Endothelial cell (in vitro differentiated cells): ENCODE results near the gene TJP1. TPM values are rescaled to one million over a fixed set of nuclear protein-coding genes. Genes with fewer than 3 reads are reported as not detected.

Experiments
- DNase-seq: peaks from one replicate; pipeline ENCODE4 v3.0.0; 2021; ENCODE audit warnings: low spot score
- H3K27ac Mint-ChIP-seq: one replicate; pipeline ENCODE4 v1.8.0; 2021; ENCODE audit warnings: mixed read lengths, inconsistent platforms; ENCODE audit not compliant: unreplicated experiment
- H3K27me3 Mint-ChIP-seq: one replicate; pipeline ENCODE4 v1.8.0; 2021; ENCODE audit warnings: mild to moderate bottlenecking, moderate library complexity, mixed read lengths, inconsistent platforms; ENCODE audit not compliant: unreplicated experiment
- H3K36me3 Mint-ChIP-seq: one replicate; pipeline ENCODE4 v1.8.0; 2021; ENCODE audit warnings: mild to moderate bottlenecking, low read depth, mixed read lengths, inconsistent platforms; ENCODE audit not compliant: unreplicated experiment
- H3K4me1 Mint-ChIP-seq: one replicate; pipeline ENCODE4 v1.8.0; 2021; ENCODE audit warnings: mild to moderate bottlenecking, mixed read lengths, inconsistent platforms; ENCODE audit not compliant: unreplicated experiment
- H3K4me3 Mint-ChIP-seq: one replicate; pipeline ENCODE4 v1.8.0; 2021; ENCODE audit warnings: mild to moderate bottlenecking, mixed read lengths, inconsistent platforms; ENCODE audit not compliant: unreplicated experiment
- H3K9me3 Mint-ChIP-seq: one replicate; pipeline ENCODE4 v1.8.0; 2021; ENCODE audit warnings: mixed read lengths, inconsistent platforms; ENCODE audit not compliant: unreplicated experiment
- CTCF ChIP-seq: fragments of 200-600 bp; sonication (generic); IDR thresholded peaks from one replicate; pipeline ENCODE4 v1.5.0; 2021; ENCODE audit warnings: antibody characterized with exemption; ENCODE audit not compliant: unreplicated experiment
- total RNA-seq: library from RNA; stranded (reverse); fragmentation: NEBNext Ultra II Directional; extraction: Animal tissue kit (Norgen Biotek cat#: 25700); gene quantifications from one replicate; pipeline ENCODE4 v1.2.1, GENCODE V29; 2021; ENCODE audit not compliant: unreplicated experiment

Gene TJP1
- total RNA-seq, 1 donor from 2014 or later, result 473 TPM

GRCh38 chr15:29656636-29657475 is 165.4 kb downstream of the TJP1 start:
- peaks cover 7% of the 10 kb centered on the region for H3K9me3 Mint-ChIP-seq
- peak overlapping the region; percentile 30 for H3K27ac Mint-ChIP-seq
- no peaks in the 10 kb centered on the region for H3K36me3 Mint-ChIP-seq
- H3K27me3 Mint-ChIP-seq, result peaks cover 2% of the 10 kb centered on the region
- peak; percentile 27 for DNase-seq
- H3K4me3 Mint-ChIP-seq, result no peak overlapping the region
- TF ChIP-seq CTCF, result no peak
- H3K4me1 Mint-ChIP-seq, result peaks cover 2% of the 10 kb centered on the region

GRCh38 chr15:29652595-29652994 is 169.7 kb downstream of the TJP1 start:
- H3K4me3 Mint-ChIP-seq, result no peak overlapping the region
- TF ChIP-seq CTCF, result no peak
- DNase-seq, result no peak

GRCh38 chr15:29651476-29652233 is 170.6 kb downstream of the TJP1 start:
- no peak overlapping the region for H3K27ac Mint-ChIP-seq
- no peak for TF ChIP-seq CTCF

More at GRCh38 chr15:29652595-29652994, 169.7 kb downstream of the TJP1 start:
- peaks cover 7% of the 10 kb centered on the region for H3K9me3 Mint-ChIP-seq
- no peaks in the 10 kb centered on the region for H3K36me3 Mint-ChIP-seq
- H3K27ac Mint-ChIP-seq, result no peak overlapping the region
- peaks cover 2% of the 10 kb centered on the region for H3K27me3 Mint-ChIP-seq
- peaks cover 2% of the 10 kb centered on the region for H3K4me1 Mint-ChIP-seq

More at GRCh38 chr15:29651476-29652233, 170.6 kb downstream of the TJP1 start:
- Mint-ChIP-seq H3K27me3 (peaks cover 2% of the 10 kb centered on the region), H3K36me3 (no peaks in the 10 kb centered on the region), H3K4me3 (no peak overlapping the region), H3K9me3 (peaks cover 7% of the 10 kb centered on the region), H3K4me1 (peaks cover 2% of the 10 kb centered on the region)
- DNase-seq, result no peak
